ENCODE results near the gene KLHDC8B.

- TF ChIP-seq ARNT (IDR thresholded peaks at IDR 0.05): no peak
- TF ChIP-seq SUZ12 (IDR thresholded peaks at IDR 0.05): no peak
- no peak for TF ChIP-seq BHLHE40 (IDR thresholded peaks at IDR 0.05; ENCODE audit: borderline replicate concordance)
- no peak for TF ChIP-seq FOXA1 (IDR thresholded peaks at IDR 0.05)
- no peak for TF ChIP-seq HDGF (IDR thresholded peaks at IDR 0.05; ENCODE audit: borderline replicate concordance)
These were observed 47.7 kb upstream of the KLHDC8B start for GRCh38 chr3:49123687-49124086.

Data from HEK293T (cell line).